HG02970 (cell line): ENCODE data around the gene NETO2.
"Not testable (repeated sequence)": the region's sequence is repeated elsewhere in the genome, so short reads cannot be mapped to it uniquely, and the experiment has no call there.

Source experiments
- ATAC-seq: cut with Tn5 transposase; IDR thresholded peaks from one replicate; pipeline ENCODE4 v1.9.1; 2021; ENCODE audit warnings: mild to moderate bottlenecking, moderate library complexity, moderate number of reproducible peaks; ENCODE audit not compliant: unreplicated experiment, low FRiP score

Gene NETO2

DNA sequence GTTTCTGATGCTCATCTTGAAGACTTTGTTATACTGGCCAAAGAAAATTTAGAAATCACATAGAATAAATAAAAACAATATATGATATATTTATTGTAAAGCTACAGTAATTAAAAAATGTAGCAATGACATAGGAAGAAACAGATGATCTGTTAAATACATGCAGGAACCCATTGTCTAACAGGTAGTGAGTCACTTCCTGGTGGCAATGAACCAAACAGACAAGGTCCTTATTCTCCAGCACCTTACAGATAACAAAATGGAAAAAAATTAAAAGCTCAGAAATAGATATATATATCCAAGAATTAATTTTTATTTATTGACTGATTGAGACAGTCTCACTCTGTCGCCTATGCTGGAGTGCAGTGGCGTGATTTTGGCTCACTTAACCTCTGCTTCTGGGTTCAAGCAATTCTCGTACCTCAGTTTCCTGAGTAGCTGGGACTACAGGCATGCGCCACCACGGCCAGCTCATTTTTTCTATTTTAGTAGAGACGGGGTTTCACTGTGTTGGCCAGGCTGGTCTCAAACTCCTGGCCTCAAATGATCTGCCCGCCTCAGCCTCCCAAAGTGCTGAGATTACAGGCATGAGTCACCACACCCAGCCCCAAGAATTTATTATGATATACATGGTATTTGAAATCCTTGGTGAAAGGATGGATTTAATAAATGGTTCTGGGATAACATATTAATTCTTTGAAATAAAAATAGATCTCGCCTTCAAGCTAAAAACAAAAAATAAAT is 7.5 kb downstream of the NETO2 start:
- no peak for ATAC-seq

DNA sequence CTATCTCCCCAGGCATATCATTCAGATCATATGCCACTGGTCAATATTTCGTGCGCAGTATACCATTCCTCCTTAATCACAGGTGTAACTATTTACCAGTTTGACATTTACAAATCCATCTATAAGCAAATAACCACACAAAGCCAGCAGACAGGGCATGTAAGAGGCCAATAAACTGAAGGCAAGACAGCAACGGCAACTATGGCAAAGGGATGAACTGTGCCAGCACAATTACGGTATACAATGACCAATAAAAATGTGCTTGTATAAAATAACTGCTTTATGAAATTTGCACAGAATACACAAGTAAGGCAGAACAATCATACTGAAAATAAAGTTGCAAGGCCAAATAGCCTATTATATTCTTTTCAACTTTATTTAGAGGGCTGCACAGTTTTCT is 9.2 kb downstream of the NETO2 start:
- no peak for ATAC-seq

DNA sequence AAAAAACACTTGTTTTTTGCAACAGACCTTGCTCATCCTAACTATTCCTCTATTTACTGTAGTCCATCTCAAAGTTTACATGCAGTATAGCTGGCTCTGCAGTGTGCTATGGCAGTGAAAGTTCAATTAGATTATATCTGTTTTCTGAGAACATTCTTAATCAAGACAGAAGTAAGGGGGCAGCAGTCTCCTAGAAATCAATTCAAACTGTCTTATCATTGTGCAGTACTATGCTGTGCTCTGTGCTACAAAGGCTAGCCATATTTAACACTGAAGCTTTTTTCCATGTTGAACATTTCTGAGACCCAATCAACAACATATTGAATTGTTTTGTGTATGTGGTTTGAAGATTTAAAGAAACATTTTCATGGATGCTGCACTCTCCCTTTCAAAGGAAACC is 11.4 kb downstream of the NETO2 start:
- ATAC-seq, result no peak

DNA sequence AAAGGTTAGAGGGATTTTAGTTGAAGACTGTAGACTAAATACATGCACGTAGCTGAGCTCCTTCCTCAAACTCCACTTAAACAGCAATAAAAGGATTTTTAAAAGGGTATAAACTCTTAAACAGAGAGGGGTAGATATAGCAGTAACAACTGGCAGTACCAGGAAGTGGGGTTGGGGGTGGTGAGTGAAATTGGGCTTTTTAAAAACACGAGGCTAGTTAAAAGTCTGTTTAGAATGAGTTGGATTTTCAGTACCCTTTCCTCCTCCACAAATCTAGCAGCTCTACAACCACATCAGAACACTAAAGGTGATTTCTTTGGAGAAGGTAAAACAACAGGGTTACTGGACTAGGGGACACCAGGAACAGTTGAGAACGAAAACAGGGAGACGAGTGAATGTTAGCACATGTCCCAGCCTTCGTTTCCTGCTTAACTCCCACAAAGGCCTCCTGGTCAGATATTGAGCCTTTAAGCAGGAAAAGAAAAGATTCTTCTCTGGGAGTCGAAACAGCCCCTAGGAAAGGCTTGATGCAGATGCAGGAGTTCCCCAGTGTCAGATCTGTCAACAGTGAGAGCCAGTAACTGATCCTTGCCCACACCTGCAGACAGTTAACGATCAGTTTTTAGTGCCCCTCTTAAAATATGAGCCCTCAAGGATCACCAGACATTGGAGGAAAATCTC is 13.8 kb downstream of the NETO2 start:
- no peak for ATAC-seq

DNA sequence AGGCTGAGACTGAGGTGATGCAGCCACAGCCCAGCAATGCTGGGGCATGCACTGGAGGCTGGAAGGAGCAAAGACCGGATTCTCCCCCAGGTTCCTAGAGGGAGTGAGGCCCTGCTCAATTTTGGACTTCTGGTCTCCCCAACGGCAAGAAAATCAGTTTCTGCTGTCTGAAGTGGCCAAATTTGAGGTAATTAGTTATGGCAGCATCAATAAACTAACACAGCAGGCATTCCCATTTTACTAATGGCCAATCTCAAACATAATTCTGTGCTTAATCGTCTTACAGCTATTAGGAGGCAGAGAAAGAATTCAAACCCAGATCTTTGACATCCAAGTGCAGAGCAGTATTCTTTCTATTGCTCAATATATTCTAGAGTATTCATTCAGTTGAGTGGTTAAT is 16.2 kb downstream of the NETO2 start:
- no peak for ATAC-seq

DNA sequence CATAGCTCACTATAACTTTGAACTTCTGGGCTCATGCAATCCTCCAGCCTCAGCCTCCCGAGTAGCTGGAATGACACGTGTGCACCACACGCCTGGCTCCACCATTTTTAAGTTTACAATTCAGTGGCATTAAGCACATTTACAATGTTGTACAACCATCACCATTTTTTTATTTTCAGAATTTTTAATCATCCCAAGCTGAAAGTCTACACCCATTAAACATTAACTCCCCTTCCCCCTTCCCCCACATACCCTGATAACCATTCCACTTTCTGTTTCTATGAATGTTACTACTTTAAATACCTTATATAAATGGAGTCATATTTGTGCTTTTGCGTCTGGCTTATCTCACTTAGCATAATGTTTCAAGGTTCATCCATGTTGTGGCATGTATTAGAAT is 18.0 kb downstream of the NETO2 start:
- no peak for ATAC-seq

DNA sequence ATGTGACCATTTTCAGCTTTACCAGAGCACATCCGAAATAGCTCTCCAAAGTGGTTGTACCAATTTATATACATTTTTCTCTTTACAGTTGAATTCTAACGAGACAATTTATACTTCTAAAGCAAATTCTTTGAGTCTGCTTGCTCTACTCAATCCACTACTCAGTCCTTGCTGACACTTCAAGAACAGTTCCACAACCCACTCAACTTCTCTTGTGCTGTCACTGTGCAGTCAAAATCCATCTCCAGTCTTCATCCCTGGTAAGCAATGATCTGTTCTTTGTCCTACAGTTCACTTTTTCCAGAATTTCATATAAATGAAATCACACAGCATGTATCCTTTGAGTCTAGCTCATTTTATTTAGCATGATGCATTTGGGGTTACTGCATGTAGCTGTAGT is 30.6 kb downstream of the NETO2 start:
- no peak for ATAC-seq

DNA sequence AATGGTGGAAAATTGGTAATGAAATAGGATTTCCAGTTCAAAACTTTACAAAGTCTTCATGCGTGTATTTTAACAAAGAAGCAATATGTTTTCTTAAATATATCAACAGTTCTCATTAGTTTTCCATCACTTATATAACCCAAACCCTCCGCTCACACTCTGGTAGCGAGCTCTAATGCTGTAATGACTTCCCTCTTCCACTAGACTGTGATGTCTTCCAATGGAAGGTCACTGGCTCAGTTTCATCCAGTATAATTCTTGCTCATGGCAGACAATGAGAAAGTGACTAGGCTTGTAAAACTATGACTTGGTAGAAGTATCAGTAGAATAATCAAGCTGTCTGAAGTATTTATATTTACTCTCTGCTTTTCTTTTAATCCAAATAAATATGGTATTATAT is 32.8 kb downstream of the NETO2 start:
- no peak for ATAC-seq

DNA sequence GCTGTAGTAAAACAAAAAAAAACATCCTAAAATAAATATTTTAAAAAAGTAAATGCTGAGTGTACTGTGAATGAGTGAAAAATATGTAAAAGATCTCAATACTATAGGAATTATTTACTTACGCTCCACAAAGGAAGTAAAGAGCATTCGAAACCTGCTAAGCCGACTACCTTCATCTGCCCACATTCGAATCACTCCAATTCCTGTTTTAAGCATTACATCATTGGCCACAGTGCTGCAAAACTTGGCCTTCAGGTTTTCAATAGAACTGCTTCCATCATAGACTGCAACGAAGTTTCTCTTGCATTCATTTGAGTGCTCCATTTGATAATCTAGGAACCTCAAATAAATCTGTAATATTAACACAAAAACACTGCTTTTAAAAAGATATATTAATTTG is 34.4 kb downstream of the NETO2 start:
- ATAC-seq, result no peak

DNA sequence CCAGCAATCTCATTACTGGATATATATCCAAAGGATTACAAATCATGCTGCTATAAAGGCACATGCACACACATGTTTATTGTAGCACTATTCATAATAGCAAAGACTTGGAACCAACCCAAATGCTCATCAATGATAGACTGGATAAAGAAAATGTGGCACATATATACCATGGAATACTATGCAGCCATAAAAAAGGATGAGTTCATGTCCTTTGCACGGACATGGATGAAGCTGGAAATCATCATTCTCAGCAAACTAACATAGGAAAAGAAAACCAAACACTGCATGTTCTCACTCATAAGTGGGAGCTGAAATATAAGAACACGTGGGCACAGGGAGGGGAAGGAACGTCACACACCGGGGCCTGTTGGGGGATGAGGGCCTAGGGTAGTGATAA is 40.8 kb downstream of the NETO2 start:
- not testable (repeated sequence) for ATAC-seq

DNA sequence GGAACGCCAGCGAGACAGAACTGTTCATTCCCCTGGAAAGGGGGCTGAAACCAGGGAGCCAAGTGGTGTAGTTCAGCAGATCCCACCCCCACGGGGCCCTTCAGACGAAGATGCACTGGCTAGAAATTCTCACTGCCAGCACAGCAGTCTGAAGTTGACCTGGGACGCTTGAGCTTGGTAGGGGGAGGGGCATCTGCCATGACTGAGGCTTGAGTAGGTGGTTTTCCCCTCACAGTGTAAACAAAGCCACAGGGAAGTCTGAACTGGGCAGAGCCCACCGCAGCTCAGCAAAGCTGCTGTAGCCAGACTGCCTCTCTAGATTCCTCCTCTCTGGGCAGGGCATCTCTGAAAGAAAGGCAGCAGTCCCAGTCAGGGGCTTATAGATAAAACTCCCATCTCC is 46.6 kb downstream of the NETO2 start:
- not testable (repeated sequence) for ATAC-seq

DNA sequence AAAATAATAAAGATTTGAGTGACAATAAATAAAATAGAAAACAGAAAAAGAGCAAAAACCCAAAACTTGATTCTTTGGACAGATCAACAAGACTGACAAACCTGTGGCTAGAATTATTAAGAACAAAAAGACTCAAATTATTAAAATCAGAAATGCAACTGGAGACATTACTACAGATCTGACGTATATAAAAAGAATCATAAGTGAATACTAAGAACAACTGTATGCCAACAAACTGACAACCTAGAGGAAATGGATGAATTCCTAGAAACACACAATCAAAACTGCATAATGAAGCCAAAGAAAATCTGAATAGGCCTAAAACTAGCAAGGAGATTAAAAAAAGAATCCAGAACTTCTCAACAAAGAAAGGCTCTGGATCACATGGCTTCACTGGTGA is 47.4 kb downstream of the NETO2 start:
- no peak for ATAC-seq

DNA sequence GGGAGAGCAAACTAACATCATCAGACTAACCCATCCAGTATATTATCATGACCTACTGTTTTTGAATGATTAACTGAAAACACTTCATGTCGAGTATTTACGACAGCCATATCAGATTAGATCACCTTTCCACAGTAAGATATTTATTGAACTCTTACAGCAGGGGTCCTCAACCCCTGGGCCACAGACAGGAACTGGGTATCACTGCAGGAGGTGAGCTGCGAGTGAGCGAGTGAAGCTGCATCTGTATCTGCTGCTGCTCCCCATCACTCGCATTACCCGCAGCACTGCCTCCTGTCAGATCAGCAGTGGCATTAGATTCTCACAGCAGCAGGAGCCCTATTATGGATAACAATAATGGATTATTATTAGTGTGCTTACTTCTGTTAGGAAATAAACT is 59.5 kb downstream of the NETO2 start:
- no peak for ATAC-seq

DNA sequence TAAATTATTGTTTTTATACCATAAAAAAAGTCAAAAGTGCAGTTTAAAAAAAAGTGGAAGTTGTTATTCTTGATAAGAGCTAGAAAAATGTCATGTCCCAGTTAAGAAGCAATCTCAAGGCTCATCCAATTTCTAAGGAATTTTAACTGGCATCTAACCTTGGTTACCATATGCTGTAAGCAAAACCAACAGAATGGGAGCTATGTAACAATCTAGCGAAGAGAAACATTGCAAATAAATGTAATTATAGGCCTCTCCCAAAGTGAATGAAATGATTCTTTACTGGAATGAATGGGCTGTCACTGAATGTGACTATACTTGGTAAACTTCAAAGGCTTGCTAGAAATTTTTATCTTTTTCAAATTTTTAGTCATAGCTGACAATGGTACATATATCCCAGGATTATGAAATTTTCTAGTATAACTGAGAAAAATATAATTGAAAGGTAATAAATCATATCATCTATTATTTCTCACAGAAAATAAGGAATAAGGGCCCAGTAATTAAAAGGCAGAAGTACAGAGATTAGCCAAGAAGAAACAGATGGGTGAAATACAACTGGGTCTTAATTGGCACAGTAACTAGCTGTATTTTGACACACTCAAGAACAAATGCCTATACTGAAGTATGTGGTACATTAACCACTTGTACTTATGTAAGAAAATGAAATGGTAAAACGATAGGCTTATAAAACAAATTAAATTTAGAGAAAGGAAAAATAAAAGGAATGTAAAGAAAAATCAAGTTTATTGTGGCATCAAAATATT is 61.5 kb downstream of the NETO2 start:
- ATAC-seq, result no peak

DNA sequence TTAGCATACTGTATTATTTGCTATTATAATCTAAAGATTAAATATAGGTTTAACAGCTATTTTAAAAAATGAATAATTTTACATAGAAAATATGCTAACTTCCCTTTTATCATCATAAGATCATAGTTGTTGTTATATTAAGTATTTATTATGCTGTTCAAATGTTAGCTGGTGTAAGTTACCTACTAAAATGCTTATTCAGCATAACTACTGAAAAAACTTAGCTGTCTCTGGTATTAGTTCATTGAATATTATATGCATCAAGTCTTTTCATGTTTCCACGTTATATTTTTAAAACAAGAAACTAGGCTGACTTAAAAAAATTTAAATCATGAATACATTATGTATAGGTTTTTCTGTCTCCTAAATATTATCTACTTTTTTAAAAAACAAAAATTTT is 62.6 kb downstream of the NETO2 start:
- ATAC-seq, result no peak

DNA sequence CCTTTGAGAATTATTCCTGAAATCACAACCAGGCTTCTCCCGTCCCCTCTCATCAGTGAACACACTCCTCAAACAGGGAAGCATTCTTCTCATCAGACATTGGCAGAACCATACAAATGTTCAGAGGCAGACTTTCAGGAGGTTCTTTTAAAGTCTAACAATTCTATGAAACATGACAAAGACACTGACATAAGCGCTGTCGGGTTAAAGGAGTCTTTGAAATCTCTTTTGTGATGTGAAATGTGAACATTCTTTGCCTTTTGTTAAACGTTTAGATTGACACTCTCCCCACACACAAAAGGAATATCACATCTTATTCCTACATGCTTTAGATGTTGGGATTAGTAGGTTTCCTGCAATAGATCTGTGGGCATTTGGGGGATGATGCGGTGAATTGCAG is 63.9 kb downstream of the NETO2 start:
- ATAC-seq, result no peak

DNA sequence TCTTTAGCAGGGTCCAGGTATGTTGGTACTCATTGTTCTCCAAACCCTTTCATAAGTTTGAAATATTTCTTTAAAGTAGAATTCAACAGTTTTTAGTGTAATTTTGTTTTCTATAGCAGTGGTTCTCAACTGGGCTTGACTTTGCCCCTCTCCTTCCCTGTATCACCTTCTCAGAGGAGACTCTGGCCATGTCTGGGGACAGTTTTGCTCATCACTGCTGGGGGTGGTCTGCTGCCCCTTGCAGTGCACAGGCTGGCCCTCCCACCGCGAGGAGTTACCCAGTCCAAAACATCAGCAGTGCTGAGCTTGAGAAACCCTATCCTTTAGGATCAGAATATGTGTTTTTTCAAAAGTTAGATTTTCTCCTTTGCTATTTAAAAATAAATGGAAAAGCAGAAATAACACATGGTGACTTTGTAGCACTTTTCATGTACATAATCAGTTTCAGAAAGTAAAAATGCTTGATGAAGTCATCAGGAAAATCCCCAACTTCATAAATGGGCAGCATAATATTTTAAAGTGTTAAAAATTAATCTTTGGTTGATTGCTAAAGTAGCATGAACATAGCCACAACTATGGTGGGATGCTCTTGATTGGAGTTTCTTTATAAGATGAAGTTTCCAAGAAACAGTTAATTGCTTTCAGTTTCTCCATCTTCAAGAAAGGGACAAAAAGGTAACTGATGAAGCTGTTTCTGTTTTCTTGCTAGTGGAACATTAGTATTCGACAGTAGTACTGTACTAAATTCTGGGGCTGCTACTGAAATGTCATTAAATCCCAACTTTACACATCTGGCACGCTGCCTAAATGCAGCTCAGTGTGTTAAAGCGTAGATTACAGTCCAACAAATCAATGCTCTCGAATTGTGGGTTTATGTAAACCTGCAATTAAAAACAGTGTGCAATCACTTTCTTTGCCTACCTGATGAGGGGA is 70.3 kb downstream of the NETO2 start:
- no peak for ATAC-seq

DNA sequence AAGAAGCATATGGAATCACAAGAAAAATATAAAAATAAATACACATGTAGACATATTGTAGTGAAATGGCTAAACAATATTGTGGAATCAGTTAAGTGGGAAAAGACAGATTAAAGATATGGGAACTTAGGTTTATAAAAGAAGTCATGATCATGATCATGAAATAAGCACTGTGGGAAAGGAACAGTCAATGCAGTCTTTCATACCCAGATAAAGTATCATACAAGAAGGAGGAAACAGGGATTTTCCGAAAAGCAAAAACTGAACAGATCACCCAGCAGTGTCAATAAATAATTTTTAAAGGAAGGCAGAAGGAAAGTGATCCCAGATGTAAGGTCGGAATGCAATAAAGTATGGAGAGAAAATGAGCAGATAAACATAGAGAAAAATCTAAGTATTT is 71.6 kb downstream of the NETO2 start:
- ATAC-seq, result no peak

DNA sequence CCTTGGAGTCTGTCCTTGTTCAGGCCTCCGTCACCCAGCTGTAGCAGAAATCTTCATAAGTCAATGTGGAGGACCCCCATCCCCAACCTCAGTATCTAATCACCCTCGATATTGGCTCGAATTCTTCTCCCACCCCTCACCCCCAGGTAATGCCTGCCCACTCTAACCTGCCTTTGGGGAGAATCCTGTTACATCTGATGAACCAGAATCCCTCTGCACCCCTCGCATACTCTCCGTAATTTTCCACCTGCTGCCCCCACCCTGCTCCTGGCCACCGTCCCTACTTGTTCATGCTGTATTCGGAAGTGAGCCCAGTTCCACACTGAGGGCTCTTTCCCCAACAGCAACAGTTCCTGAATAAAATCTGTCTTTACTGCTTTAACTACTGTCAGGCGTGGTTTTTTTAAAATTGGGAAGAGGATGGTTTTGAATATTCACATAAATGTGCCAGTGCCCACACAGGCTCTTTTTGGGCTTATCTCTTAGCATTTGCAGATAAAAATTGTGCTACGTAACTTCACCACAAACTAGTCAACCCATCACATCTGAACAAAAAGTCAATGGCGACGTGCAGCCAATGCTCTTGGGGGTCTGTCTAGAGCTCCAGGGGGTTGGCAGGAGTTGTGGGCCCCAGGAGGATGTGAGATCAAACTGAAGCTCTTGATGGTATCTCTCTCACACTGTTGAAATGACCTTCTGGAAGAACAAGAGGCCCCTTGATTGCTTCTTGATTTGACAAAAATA is 73.7 kb downstream of the NETO2 start:
- ATAC-seq, result no peak

DNA sequence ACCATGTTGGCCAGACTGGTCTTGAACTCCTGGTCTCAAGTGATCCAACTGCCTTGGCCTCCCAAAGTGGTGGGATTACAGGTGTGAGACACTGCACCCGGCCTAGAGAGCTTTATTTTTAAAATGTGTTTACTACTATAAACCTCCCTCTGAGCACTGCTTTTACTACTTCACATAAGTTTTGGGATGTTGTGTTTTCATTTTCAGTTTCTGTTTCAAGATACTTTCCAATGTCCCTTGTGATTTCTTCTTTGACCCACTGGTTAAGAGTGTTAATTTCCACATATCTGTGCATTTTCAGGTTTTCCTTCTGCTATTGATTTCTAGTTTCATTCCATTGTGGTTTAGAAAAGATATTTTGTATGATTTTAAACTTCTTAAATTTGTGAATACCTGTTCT is 74.4 kb downstream of the NETO2 start:
- ATAC-seq, result no peak
